Esophagus squamous epithelium (tissue), 4 donors: ENCODE results near the gene CEP164.

Experiments
- CTCF ChIP-seq, 6 experiments: fragments of 450-650 bp in 4 of 6; fragments of 200-600 bp in 2 of 6; sonication (generic) in 2 of 6; IDR thresholded peaks; one replicate each; pipeline ENCODE4 v1.5.1; 2016 to 2019; ENCODE audit warnings: antibody characterized with exemption in 6 of 6, mild to moderate bottlenecking in 4 of 6, moderate library complexity in 4 of 6
- POLR2A ChIP-seq, 4 donors: fragments of 450-650 bp; IDR thresholded peaks; one replicate each; pipeline ENCODE4 v1.6.1; 2017; ENCODE audit warnings: antibody characterized with exemption in 4 of 4, mild to moderate bottlenecking in 4 of 4, moderate library complexity in 3 of 4

- no peak for TF ChIP-seq POLR2A (IDR thresholded peaks at IDR 0.05)
- no peak for TF ChIP-seq CTCF (IDR thresholded peaks at IDR 0.05)
These were observed 55.1 kb downstream of the CEP164 start for GRCh38 chr11:117382746-117383145.
